ENCODE data around the gene THADA. TPM values are rescaled to one million over a fixed set of nuclear protein-coding genes. Genes with fewer than 3 reads are reported as not detected.

THADA gene
- polyA plus RNA-seq, 1 donor (not counting 4 experiments of a cell fraction or from before 2014, with no cell fraction given) = 22.6 TPM

DNA sequence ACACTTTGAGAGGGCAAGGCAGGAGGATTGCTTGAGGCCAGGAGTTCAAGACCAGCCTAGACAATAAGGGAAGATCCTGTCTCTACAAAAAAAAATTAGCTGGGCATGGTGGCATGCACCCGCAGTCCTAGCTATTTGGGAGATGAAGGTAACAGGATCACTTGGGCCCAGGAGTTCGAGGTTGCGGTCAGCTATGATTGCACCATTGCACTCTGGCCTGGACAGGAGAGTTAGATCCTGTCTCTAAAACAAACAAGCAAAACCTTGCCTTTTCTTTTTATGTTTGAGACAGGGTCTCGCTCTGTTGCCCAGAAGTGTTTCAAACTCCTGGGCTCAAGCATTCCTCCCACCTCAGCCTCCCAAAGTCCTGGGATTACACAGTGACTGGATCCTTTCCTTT lies 14.5 kb upstream of the THADA start:
- no peak overlapping the region for H3K4me3 ChIP-seq (ENCODE audit: control insufficient read depth in 2 of 3, extremely low read depth in 1 of 3, insufficient read depth in 2 of 3, low read depth in 1 of 3, low read length in 3 of 3)
- H3K4me1 ChIP-seq (ENCODE audit: control insufficient read depth, extremely low read depth, insufficient read depth, low read length) = no peaks in the 10 kb centered on the region
- dilution Hi-C loops (cut with MboI; ENCODE audit: extremely low pct_ligation_motif_present, low sequenced_read_pairs) = no loop called here
- H3K9me1 ChIP-seq (ENCODE audit: control insufficient read depth, extremely low read depth, insufficient read depth, low read length) = no peaks in the 10 kb centered on the region
- no peak for FAIRE-seq
- no peak overlapping the region for H3K9ac ChIP-seq (ENCODE audit: control insufficient read depth, extremely low read depth, insufficient read depth, low read length)
- H3K27ac ChIP-seq (ENCODE audit: control insufficient read depth, insufficient read depth, low read length) = no peak overlapping the region
- H2AFZ ChIP-seq (ENCODE audit: control insufficient read depth, low read length) = no peak overlapping the region
- H4K20me1 ChIP-seq (ENCODE audit: control insufficient read depth, extremely low read depth, insufficient read depth, low read length) = no peaks in the 10 kb centered on the region
- TF ChIP-seq EZH2 (IDR thresholded peaks at IDR 0.05; ENCODE audit: low read length) = no peak
- TF ChIP-seq, protein P1, sequence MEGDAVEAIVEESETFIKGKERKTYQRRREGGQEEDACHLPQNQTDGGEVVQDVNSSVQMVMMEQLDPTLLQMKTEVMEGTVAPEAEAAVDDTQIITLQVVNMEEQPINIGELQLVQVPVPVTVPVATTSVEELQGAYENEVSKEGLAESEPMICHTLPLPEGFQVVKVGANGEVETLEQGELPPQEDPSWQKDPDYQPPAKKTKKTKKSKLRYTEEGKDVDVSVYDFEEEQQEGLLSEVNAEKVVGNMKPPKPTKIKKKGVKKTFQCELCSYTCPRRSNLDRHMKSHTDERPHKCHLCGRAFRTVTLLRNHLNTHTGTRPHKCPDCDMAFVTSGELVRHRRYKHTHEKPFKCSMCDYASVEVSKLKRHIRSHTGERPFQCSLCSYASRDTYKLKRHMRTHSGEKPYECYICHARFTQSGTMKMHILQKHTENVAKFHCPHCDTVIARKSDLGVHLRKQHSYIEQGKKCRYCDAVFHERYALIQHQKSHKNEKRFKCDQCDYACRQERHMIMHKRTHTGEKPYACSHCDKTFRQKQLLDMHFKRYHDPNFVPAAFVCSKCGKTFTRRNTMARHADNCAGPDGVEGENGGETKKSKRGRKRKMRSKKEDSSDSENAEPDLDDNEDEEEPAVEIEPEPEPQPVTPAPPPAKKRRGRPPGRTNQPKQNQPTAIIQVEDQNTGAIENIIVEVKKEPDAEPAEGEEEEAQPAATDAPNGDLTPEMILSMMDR (optimal IDR thresholded peaks at IDR 0.05 in 1 of 3, IDR thresholded peaks at IDR 0.05 in 1 of 3, conservative IDR thresholded peaks at IDR 0.05 in 1 of 3; ENCODE audit: extremely low read depth in 1 of 3, insufficient read depth in 2 of 3, low read length in 3 of 3) = no peak
- H3K36me3 ChIP-seq (ENCODE audit: control insufficient read depth in 2 of 2, extremely low read depth in 1 of 2, insufficient read depth in 2 of 2, low read length in 2 of 2) = no peaks in the 10 kb centered on the region
- H3K27me3 ChIP-seq (ENCODE audit: control insufficient read depth, extremely low read depth, insufficient read depth, low read length) = no peaks in the 10 kb centered on the region
- H3K9me3 ChIP-seq (ENCODE audit: control insufficient read depth, low read depth, low read length) = no peaks in the 10 kb centered on the region
- DNase-seq (ENCODE audit: low read depth, low spot score) = no peak
- H3K4me2 ChIP-seq (ENCODE audit: control insufficient read depth, extremely low read depth, insufficient read depth, low read depth, low read length) = no peak overlapping the region
- H3K79me2 ChIP-seq (ENCODE audit: control insufficient read depth, insufficient read depth, low read length) = no peaks in the 10 kb centered on the region

DNA sequence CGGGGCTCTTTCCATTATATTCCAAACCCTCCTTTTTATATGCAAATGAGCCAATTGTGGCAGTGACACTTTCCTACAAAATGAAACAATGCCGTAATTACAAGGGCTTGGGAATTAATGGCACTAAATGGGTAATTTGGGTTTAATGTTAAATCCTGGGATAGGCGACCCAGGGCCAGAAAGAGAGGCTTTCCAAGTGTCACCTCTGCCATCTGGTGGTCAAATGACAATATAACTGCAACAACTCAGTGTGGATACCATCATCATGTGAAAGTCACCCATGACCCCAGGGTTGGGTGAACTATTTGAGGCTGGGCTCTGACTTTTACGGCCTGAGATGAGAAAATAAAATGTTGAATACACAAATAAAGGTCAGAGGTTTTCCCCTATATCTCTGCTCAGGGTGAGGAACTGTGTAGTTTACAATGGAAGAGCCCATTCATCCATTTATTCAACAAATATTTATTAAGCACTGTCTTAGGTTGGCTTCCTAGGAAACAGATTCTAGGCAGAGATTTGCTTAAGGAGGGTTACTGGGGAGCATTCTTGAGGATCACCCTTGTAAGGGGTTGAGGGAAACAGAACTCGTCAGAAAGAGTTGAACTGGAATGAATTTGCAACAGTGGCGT lies 13.6 kb upstream of the THADA start:
- FAIRE-seq (no peak), DNase-seq (ENCODE audit: low read depth, low spot score) (no peak)
- Histone ChIP-seq H3K79me2 (ENCODE audit: control insufficient read depth, insufficient read depth, low read length) (no peaks in the 10 kb centered on the region), H4K20me1 (ENCODE audit: control insufficient read depth, extremely low read depth, insufficient read depth, low read length) (no peaks in the 10 kb centered on the region), H3K9me1 (ENCODE audit: control insufficient read depth, extremely low read depth, insufficient read depth, low read length) (no peaks in the 10 kb centered on the region), H3K36me3 (ENCODE audit: control insufficient read depth in 2 of 2, extremely low read depth in 1 of 2, insufficient read depth in 2 of 2, low read length in 2 of 2) (no peaks in the 10 kb centered on the region), H3K9ac (ENCODE audit: control insufficient read depth, extremely low read depth, insufficient read depth, low read length) (no peak overlapping the region), H3K4me1 (ENCODE audit: control insufficient read depth, extremely low read depth, insufficient read depth, low read length) (no peaks in the 10 kb centered on the region), H3K27me3 (ENCODE audit: control insufficient read depth, extremely low read depth, insufficient read depth, low read length) (no peaks in the 10 kb centered on the region), H3K4me2 (ENCODE audit: control insufficient read depth, extremely low read depth, insufficient read depth, low read depth, low read length) (no peak overlapping the region), H3K4me3 (ENCODE audit: control insufficient read depth in 2 of 3, extremely low read depth in 1 of 3, insufficient read depth in 2 of 3, low read depth in 1 of 3, low read length in 3 of 3) (no peak overlapping the region), H3K27ac (ENCODE audit: control insufficient read depth, insufficient read depth, low read length) (no peak overlapping the region), H3K9me3 (ENCODE audit: control insufficient read depth, low read depth, low read length) (no peaks in the 10 kb centered on the region), H2AFZ (ENCODE audit: control insufficient read depth, low read length) (no peak overlapping the region)
- dilution Hi-C loops (cut with MboI; ENCODE audit: extremely low pct_ligation_motif_present, low sequenced_read_pairs) = no loop called here
- TF ChIP-seq, protein P1 (optimal IDR thresholded peaks at IDR 0.05 in 1 of 3, IDR thresholded peaks at IDR 0.05 in 1 of 3, conservative IDR thresholded peaks at IDR 0.05 in 1 of 3; ENCODE audit: extremely low read depth in 1 of 3, insufficient read depth in 2 of 3, low read length in 3 of 3) = peak; percentile 60 to 74 (median 67)
- TF ChIP-seq EZH2 (IDR thresholded peaks at IDR 0.05; ENCODE audit: low read length) = no peak

All from keratinocyte (primary cell).